Neuronal stem cell (in vitro differentiated cells): Measurements from ENCODE around the gene HS6ST3.

Experiments
- DNase-seq: peaks from one replicate; pipeline ENCODE4 v3.0.0-alpha.2; 2013; ENCODE audit warnings: low spot score
- H2AFZ ChIP-seq: one replicate; pipeline ENCODE4 v1.6.1; 2013; ENCODE audit warnings: mild to moderate bottlenecking, low read length, inconsistent platforms
- H2AK5ac ChIP-seq: 2 replicates; pipeline ENCODE4 v1.6.1; 2013; ENCODE audit warnings: low read depth, mild to moderate bottlenecking, inconsistent platforms, low read length, moderate library complexity, mixed read lengths
- H2BK120ac ChIP-seq: 2 replicates; pipeline ENCODE4 v1.6.1; 2013; ENCODE audit warnings: low read depth, mild to moderate bottlenecking, inconsistent platforms, low read length, moderate library complexity, mixed read lengths
- H2BK12ac ChIP-seq: one replicate; pipeline ENCODE4 v1.6.1; 2013; ENCODE audit warnings: low read length, inconsistent platforms
- H2BK15ac ChIP-seq: 2 replicates; pipeline ENCODE4 v1.6.1; 2013; ENCODE audit warnings: mild to moderate bottlenecking, low read length, inconsistent platforms, mixed read lengths
- H2BK5ac ChIP-seq: one replicate; pipeline ENCODE4 v1.6.1; 2013; ENCODE audit warnings: inconsistent platforms, mild to moderate bottlenecking, low read length, moderate library complexity
- H3K14ac ChIP-seq: one replicate; pipeline ENCODE4 v1.6.1; 2013; ENCODE audit warnings: low read length, inconsistent platforms
- H3K18ac ChIP-seq: 2 replicates; pipeline ENCODE4 v1.6.1; 2013; ENCODE audit warnings: low read length, inconsistent platforms
- H3K23ac ChIP-seq: 2 replicates; pipeline ENCODE4 v1.6.1; 2013; ENCODE audit warnings: low read depth, mild to moderate bottlenecking, mixed read lengths, low read length, inconsistent platforms; ENCODE audit not compliant: poor library complexity
- H3K27ac ChIP-seq: replicated peaks from 3 replicates; pipeline ENCODE4 v1.5.1; 2013; ENCODE audit warnings: low read length, inconsistent platforms
- H3K27me3 ChIP-seq, 3 experiments: 2 replicates each; pipeline ENCODE4 v1.6.1; 2013; ENCODE audit warnings: low read length in 3 of 3, mild to moderate bottlenecking in 2 of 3, inconsistent platforms in 1 of 3, low read depth in 1 of 3, mixed read lengths in 1 of 3, moderate library complexity in 1 of 3; ENCODE audit not compliant: control insufficient read depth in 3 of 3, insufficient read depth in 3 of 3
- H3K36me3 ChIP-seq, 2 donors: replicated peaks in 1 of 2; 2 replicates each; pipeline ENCODE4 v1.6.1; 2013; ENCODE audit warnings: low read length in 2 of 2; ENCODE audit not compliant: control insufficient read depth in 2 of 2, insufficient read depth in 2 of 2
- H3K4ac ChIP-seq: 2 replicates; pipeline ENCODE4 v1.6.1; 2013; ENCODE audit warnings: inconsistent platforms, mild to moderate bottlenecking, low read length, moderate library complexity
- H3K4me1 ChIP-seq, 2 donors: 1 replicate in 1 of 2; 2 replicates in 1 of 2; pipeline ENCODE4 v1.6.1; 2013; ENCODE audit warnings: low read length in 2 of 2, low read depth in 1 of 2; ENCODE audit not compliant: control insufficient read depth in 2 of 2, insufficient read depth in 1 of 2
- H3K4me2 ChIP-seq: one replicate; pipeline ENCODE4 v1.6.1; 2013; ENCODE audit warnings: mild to moderate bottlenecking, low read length, inconsistent platforms; ENCODE audit not compliant: insufficient read depth, poor library complexity, severe bottlenecking
- H3K4me3 ChIP-seq, 2 donors: 2 replicates each; pipeline ENCODE4 v1.5.1; 2013; ENCODE audit warnings: low read length in 2 of 2, mild to moderate bottlenecking in 2 of 2, inconsistent platforms in 1 of 2, moderate library complexity in 1 of 2
- H3K79me1 ChIP-seq: one replicate; pipeline ENCODE4 v1.6.1; 2013; ENCODE audit warnings: low read depth, mild to moderate bottlenecking, inconsistent platforms, low read length, moderate library complexity
- H3K9ac ChIP-seq: one replicate; pipeline ENCODE4 v1.6.1; 2013; ENCODE audit warnings: mild to moderate bottlenecking, low read depth, low read length, inconsistent platforms; ENCODE audit not compliant: poor library complexity
- H3K9me3 ChIP-seq, 2 donors: replicated peaks in 1 of 2; 2 replicates each; pipeline versions ENCODE3 to v1.6.1; 2013; ENCODE audit warnings: low read length in 2 of 2, mild to moderate bottlenecking in 2 of 2, inconsistent platforms in 1 of 2, low read depth in 1 of 2, mixed read lengths in 1 of 2, moderate library complexity in 1 of 2; ENCODE audit not compliant: control insufficient read depth in 2 of 2, insufficient read depth in 1 of 2
- H4K8ac ChIP-seq: one replicate; pipeline ENCODE4 v1.6.1; 2013; ENCODE audit warnings: low read depth, mild to moderate bottlenecking, inconsistent platforms, low read length, moderate library complexity
- H4K91ac ChIP-seq: one replicate; pipeline ENCODE4 v1.6.1; 2013; ENCODE audit warnings: low read length, low read depth, mild to moderate bottlenecking, inconsistent platforms; ENCODE audit not compliant: poor library complexity
- WGBS, 2 donors: extraction: QIAGEN DNeasy Blood & Tissue Kit; methylation state at CpG; one replicate each; pipeline ENCODE4 v1.1.7; 2013; ENCODE audit warnings: missing lambda C conversion rate in 2 of 2, mixed read lengths in 1 of 2; ENCODE audit not compliant: insufficient read length in 2 of 2, insufficient replicate concordance in 1 of 2; ENCODE audit errors: extremely low coverage in 2 of 2; 5-methylcytosine and 5-hydroxymethylcytosine counted together

Gene HS6ST3

DNA sequence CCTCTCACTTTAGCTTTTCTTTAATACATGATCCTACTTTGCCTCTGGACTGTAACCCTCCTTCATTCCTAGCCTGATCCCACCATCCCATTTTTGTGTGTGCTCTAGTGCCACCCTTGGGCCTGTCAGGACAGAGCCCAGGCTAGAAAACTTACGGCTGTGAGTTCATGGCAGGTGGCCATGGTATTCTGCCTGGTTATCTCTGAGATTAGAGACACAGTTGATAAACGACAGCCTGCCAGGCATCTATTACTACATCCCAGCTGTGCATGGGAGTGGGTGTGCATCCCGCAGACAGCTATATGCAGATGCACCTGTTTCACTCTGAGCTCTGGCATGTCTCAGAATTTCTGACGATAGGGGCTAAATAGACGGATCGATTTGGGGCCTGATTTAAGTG, 110.9 kb downstream of the HS6ST3 start:
- Histone ChIP-seq H3K4me1 (no peaks in the 10 kb centered on the region), H3K79me1 (no peaks in the 10 kb centered on the region), H3K27ac (no peak overlapping the region), H3K36me3 (no peaks in the 10 kb centered on the region), H4K91ac (no peak overlapping the region), H3K14ac (no peak overlapping the region), H2BK12ac (no peak overlapping the region), H2AFZ (no peak overlapping the region), H3K4me2 (no peak overlapping the region), H3K18ac (no peak overlapping the region), H4K8ac (no peak overlapping the region), H2AK5ac (no peak overlapping the region), H2BK15ac (no peak overlapping the region), H2BK5ac (no peak overlapping the region), H3K4ac (no peak overlapping the region), H3K9ac (no peak overlapping the region), H3K9me3 (peaks cover 0 to 2% of the 10 kb centered on the region in 2 donors), H3K23ac (no peak overlapping the region), H2BK120ac (no peak overlapping the region), H3K27me3 (no peaks in the 10 kb centered on the region), H3K4me3 (no peak overlapping the region)
- no peak for DNase-seq
- WGBS, 2 donors, result no CpG with 5 or more reads among the region's 6 CpGs

DNA sequence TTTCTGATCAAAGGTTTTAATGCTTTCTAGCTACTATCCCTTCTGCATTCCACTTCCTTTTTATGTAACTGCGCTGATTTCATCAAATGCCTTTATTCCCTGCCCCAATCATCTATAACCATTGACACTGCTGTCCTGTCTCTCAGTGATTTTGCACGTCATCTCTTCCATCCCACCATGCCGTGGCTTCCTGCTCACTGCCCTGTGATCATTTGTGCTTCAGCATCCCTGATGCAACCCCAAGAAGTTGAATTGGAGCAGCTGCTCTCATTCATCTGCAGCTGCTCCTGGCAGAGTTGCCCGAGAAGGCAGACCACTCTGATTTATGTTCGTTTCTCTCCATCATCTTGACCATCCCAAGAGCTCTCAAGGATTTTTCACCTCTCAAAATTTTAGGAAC, 112.4 kb downstream of the HS6ST3 start:
- H3K79me1 ChIP-seq, result no peaks in the 10 kb centered on the region
- H2BK120ac ChIP-seq, result no peak overlapping the region
- no peak overlapping the region for H3K4ac ChIP-seq
- H3K27me3 ChIP-seq, result no peaks in the 10 kb centered on the region
- H2BK5ac ChIP-seq, result no peak overlapping the region
- H3K9me3 ChIP-seq, result peaks cover 0 to 2% of the 10 kb centered on the region in 2 donors
- H3K36me3 ChIP-seq, result no peaks in the 10 kb centered on the region
- no peak overlapping the region for H2BK15ac ChIP-seq
- no peaks in the 10 kb centered on the region for H3K4me1 ChIP-seq
- no peak overlapping the region for H3K4me3 ChIP-seq
- H2AFZ ChIP-seq, result no peak overlapping the region
- no peak overlapping the region for H3K23ac ChIP-seq
- H2BK12ac ChIP-seq, result no peak overlapping the region
- no peak overlapping the region for H2AK5ac ChIP-seq
- H3K9ac ChIP-seq, result no peak overlapping the region
- no peak for DNase-seq
- H4K8ac ChIP-seq, result no peak overlapping the region
- H3K14ac ChIP-seq, result no peak overlapping the region
- H3K4me2 ChIP-seq, result no peak overlapping the region
- no peak overlapping the region for H4K91ac ChIP-seq
- H3K27ac ChIP-seq, result no peak overlapping the region
- H3K18ac ChIP-seq, result no peak overlapping the region
- WGBS, 2 donors, result no CpG with 5 or more reads among the region's 5 CpGs

DNA sequence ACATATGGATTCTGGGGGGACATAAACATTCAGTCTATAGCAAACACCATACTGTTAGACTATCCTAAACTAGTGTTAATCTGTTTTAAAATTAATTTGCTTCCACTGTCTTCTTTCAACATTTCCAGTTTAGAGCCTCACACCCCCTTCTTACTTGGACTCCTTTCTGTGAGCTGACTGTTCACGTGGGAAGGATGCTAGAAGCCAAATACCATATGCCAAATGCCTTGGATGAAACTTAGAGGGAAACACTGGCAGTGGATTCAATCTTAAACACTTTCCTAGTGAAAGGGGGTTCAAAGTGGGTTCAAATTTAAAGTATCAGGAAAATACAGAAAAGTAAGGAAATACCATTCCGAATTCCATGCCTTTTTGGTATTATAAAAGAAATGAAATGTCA, 113.6 kb downstream of the HS6ST3 start:
- no peak overlapping the region for H3K27ac ChIP-seq
- no peak overlapping the region for H2BK5ac ChIP-seq
- H2AK5ac ChIP-seq, result no peak overlapping the region
- H3K9ac ChIP-seq, result peak overlapping the region; percentile 56
- no peak overlapping the region for H3K18ac ChIP-seq
- H3K9me3 ChIP-seq, result no peaks in the 10 kb centered on the region
- no peaks in the 10 kb centered on the region for H3K4me1 ChIP-seq
- no peak for DNase-seq
- H2BK120ac ChIP-seq, result no peak overlapping the region
- WGBS, 2 donors, result no CpG with 5 or more reads among the region's 2 CpGs
- no peaks in the 10 kb centered on the region for H3K27me3 ChIP-seq
- no peak overlapping the region for H3K4me3 ChIP-seq
- H3K14ac ChIP-seq, result no peak overlapping the region
- no peak overlapping the region for H4K8ac ChIP-seq
- no peak overlapping the region for H3K4me2 ChIP-seq
- H2AFZ ChIP-seq, result no peak overlapping the region
- H3K4ac ChIP-seq, result no peak overlapping the region
- no peak overlapping the region for H2BK15ac ChIP-seq
- no peak overlapping the region for H3K23ac ChIP-seq
- no peaks in the 10 kb centered on the region for H3K36me3 ChIP-seq
- no peak overlapping the region for H2BK12ac ChIP-seq
- H4K91ac ChIP-seq, result no peak overlapping the region
- no peaks in the 10 kb centered on the region for H3K79me1 ChIP-seq

DNA sequence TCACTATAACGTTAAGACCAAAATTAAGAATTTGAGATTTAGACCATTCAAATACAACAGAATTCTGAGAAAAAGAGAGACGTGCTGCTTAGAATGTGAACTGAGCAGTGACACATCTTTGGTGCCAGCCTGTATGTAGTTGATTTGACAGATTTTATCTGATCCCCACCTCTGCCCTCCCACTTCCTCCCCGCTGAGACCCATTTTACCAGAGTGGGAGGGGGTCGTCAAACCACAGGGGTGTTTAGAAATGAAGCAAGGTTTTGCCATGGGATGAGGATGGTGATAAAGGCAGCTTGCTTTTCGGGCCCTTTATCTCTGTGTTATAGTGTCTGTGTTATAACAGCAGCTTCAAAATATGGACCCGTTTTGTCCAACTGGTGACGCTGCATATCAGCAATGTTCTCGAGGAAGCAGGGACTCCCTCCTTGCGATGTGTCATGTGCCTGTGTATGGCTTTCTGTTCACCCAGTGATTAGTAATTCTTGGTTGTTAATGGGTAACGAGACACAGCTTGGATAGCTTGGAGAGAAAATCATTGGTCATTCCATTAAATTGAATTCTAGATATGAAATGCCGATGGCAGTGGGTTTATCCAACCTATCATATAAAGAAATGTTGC, 125.0 kb downstream of the HS6ST3 start:
- Histone ChIP-seq H3K4me3 (no peak overlapping the region), H3K14ac (no peak overlapping the region), H3K9ac (no peak overlapping the region), H3K4ac (no peak overlapping the region), H3K36me3 (no peaks in the 10 kb centered on the region), H2BK15ac (no peak overlapping the region), H4K91ac (no peak overlapping the region), H2BK120ac (no peak overlapping the region), H3K4me1 (no peaks in the 10 kb centered on the region), H2AK5ac (no peak overlapping the region), H3K27me3 (no peaks in the 10 kb centered on the region), H2AFZ (no peak overlapping the region), H3K18ac (no peak overlapping the region), H3K4me2 (no peak overlapping the region), H2BK12ac (no peak overlapping the region), H3K9me3 (no peaks in the 10 kb centered on the region), H3K27ac (no peak overlapping the region), H4K8ac (no peak overlapping the region), H2BK5ac (no peak overlapping the region), H3K23ac (no peak overlapping the region), H3K79me1 (no peaks in the 10 kb centered on the region)
- DNase-seq, result no peak
- no CpG with 5 or more reads among the region's 11 CpGs for WGBS, 2 donors
